Activated T-cell treated with anti-CD3 and anti-CD28 coated beads for 4 hours (primary cell): Measurements from ENCODE around the gene CHCHD10.

Source experiments
- DNase-seq: peaks from one replicate; pipeline ENCODE4 v3.0.0-alpha.2; 2020

The CHCHD10 gene

GRCh38 chr22:23772315-23772648 lies 4.5 kb upstream of the CHCHD10 start:
- DNase-seq = no peak

- no peak for DNase-seq
These were observed 1.7 kb upstream of the CHCHD10 start for GRCh38 chr22:23769321-23769965.

GRCh38 chr22:23767303-23767672 lies 484 bp downstream of the CHCHD10 start:
- no peak for DNase-seq

GRCh38 chr22:23764899-23765881 lies 2.6 kb downstream of the CHCHD10 start:
- DNase-seq = no peak

- no peak for DNase-seq
These were observed 3.8 kb downstream of the CHCHD10 start for GRCh38 chr22:23763954-23764353.

- peak; percentile 44 for DNase-seq
These were observed 4.2 kb downstream of the CHCHD10 start for GRCh38 chr22:23763579-23763945.

- no peak for DNase-seq
These were observed 4.8 kb downstream of the CHCHD10 start, which contains the start of gene C22orf15 for GRCh38 chr22:23762842-23763578. Gene C22orf15, plus strand, starts transcription at chr22:23762990. Its CDS starts 317 bp downstream, at chr22:23763307.

GRCh38 chr22:23760056-23760455 lies 7.7 kb downstream of the CHCHD10 start:
- no peak for DNase-seq

GRCh38 chr22:23759566-23759965 lies 8.2 kb downstream of the CHCHD10 start:
- no peak for DNase-seq

- DNase-seq = no peak
These were observed 10.9 kb downstream of the CHCHD10 start for GRCh38 chr22:23756891-23757290.

GRCh38 chr22:23755711-23756110 lies 12.1 kb downstream of the CHCHD10 start:
- no peak for DNase-seq

GRCh38 chr22:23754980-23755636 lies 12.7 kb downstream of the CHCHD10 start:
- no peak for DNase-seq

GRCh38 chr22:23754220-23754919 lies 13.4 kb downstream of the CHCHD10 start, which contains the start of gene VPREB3:
Gene VPREB3, minus strand, starts transcription at chr22:23754425. Its CDS starts 62 bp downstream, at chr22:23754363.
- DNase-seq = no peak

GRCh38 chr22:23753385-23753784 lies 14.4 kb downstream of the CHCHD10 start:
- DNase-seq = no peak

GRCh38 chr22:23752750-23753149 lies 15.0 kb downstream of the CHCHD10 start:
- no peak for DNase-seq

- no peak for DNase-seq
These were observed 15.6 kb downstream of the CHCHD10 start for GRCh38 chr22:23752090-23752691.

- no peak for DNase-seq
These were observed 16.3 kb downstream of the CHCHD10 start for GRCh38 chr22:23751441-23751996.

- DNase-seq = peak; percentile 71
These were observed 16.9 kb downstream of the CHCHD10 start, which contains the start of gene ZNF70 for GRCh38 chr22:23750714-23751440. Gene ZNF70, minus strand, starts transcription at chr22:23751112. Its CDS starts 5,972 bp downstream, at chr22:23745140.

- DNase-seq = no peak
These were observed 17.4 kb downstream of the CHCHD10 start for GRCh38 chr22:23750367-23750713.

GRCh38 chr22:23749841-23750301 lies 17.9 kb downstream of the CHCHD10 start:
- no peak for DNase-seq
